Measurements from ENCODE around the gene IGFBP7.

DNA sequence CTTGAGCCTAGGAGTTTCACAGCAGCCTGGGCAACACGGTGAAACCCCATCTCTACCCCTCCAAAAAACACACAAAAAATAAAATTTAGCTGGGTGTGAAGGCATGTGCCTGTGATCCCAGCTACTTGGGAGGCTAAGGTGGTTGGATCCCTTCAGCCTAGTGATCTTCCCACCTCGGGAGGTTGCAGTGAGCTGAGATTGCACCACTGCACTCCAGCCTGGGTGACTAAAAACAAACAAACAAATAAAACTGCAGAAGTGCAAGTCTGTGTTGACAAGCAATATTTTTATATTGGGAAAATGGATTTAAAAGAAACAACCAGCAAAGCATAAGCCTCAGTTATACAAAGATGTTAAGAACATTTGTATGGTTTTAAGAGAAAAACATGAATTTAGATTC, 46.1 kb downstream of the IGFBP7 start:
- no peak for TF ChIP-seq POLR2AphosphoS5 (IDR thresholded peaks at IDR 0.05; ENCODE audit: borderline replicate concordance, low read depth, low read length)
- TF ChIP-seq EZH2 (IDR thresholded peaks at IDR 0.05) = no peak
- no peak for TF ChIP-seq FOXP2 (optimal IDR thresholded peaks at IDR 0.05; ENCODE audit: control extremely low read depth, extremely low read length, insufficient read depth)
